Neural progenitor cell (in vitro differentiated cells): ENCODE measurements around the gene FARP1. TPM values are rescaled to one million over a fixed set of nuclear protein-coding genes. Genes with fewer than 3 reads are reported as not detected.
A peak's percentile ranks its signal among the peaks of the same experiment; 100 is the strongest.

Experiments
- DNase-seq: peaks from one replicate; pipeline ENCODE4 v3.0.0-alpha.2; 2016; ENCODE audit warnings: low spot score
- H2AFZ ChIP-seq: fragments of 200-600 bp; sonication (generic); replicated peaks from 2 replicates; pipeline ENCODE4 v1.6.1; 2016; ENCODE audit warnings: antibody characterized with exemption
- H3F3A ChIP-seq: fragments of 200-600 bp; sonication (generic); 2 replicates; pipeline ENCODE4 v1.6.1; 2016; ENCODE audit warnings: antibody characterized with exemption, low read depth
- H3K27ac ChIP-seq: fragments of 200-600 bp; sonication (generic); 2 replicates; pipeline ENCODE4 v1.5.1; 2016; ENCODE audit warnings: mild to moderate bottlenecking
- H3K27me3 ChIP-seq: fragments of 200-600 bp; sonication (generic); 2 replicates; pipeline ENCODE4 v1.6.1; 2016; ENCODE audit warnings: mild to moderate bottlenecking, moderate library complexity
- H3K36me3 ChIP-seq: fragments of 200-600 bp; sonication (generic); 2 replicates; pipeline ENCODE4 v1.5.1; 2016
- H3K4me1 ChIP-seq: fragments of 200-600 bp; sonication (generic); 2 replicates; pipeline ENCODE4 v1.6.1; 2016; ENCODE audit warnings: mixed run types
- H3K4me2 ChIP-seq: fragments of 200-600 bp; sonication (generic); 2 replicates; pipeline ENCODE4 v1.6.1; 2016
- H3K4me3 ChIP-seq: fragments of 200-600 bp; sonication (generic); 2 replicates; pipeline ENCODE4 v1.5.1; 2016
- H3K79me2 ChIP-seq: fragments of 200-600 bp; sonication (generic); 2 replicates; pipeline ENCODE4 v1.6.1; 2016; ENCODE audit warnings: low read depth
- H3K9ac ChIP-seq: fragments of 200-600 bp; sonication (generic); 2 replicates; pipeline ENCODE4 v1.6.1; 2016
- H3K9me3 ChIP-seq: fragments of 200-600 bp; sonication (generic); 2 replicates; pipeline ENCODE4 v1.5.1; 2016; ENCODE audit warnings: low read depth
- H4K20me1 ChIP-seq: fragments of 200-600 bp; sonication (generic); 2 replicates; pipeline ENCODE4 v1.6.1; 2016; ENCODE audit warnings: low read depth
- H3K27ac Mint-ChIP-seq: 3 replicates; pipeline ENCODE4 v1.8.0; 2021; ENCODE audit warnings: mixed read lengths
- H3K27me3 Mint-ChIP-seq: 2 replicates; pipeline ENCODE4 v1.8.0; 2022; ENCODE audit warnings: low read depth, mild to moderate bottlenecking, inconsistent platforms, moderate library complexity, mixed read lengths; ENCODE audit not compliant: insufficient read depth
- H3K36me3 Mint-ChIP-seq: 3 replicates; pipeline ENCODE4 v1.8.0; 2021; ENCODE audit warnings: mixed read lengths
- H3K4me1 Mint-ChIP-seq: 3 replicates; pipeline ENCODE4 v1.8.0; 2021; ENCODE audit warnings: mixed read lengths
- H3K4me3 Mint-ChIP-seq: 3 replicates; pipeline ENCODE4 v1.8.0; 2021; ENCODE audit warnings: mild to moderate bottlenecking, moderate library complexity, mixed read lengths
- H3K9me3 Mint-ChIP-seq: 3 replicates; pipeline ENCODE4 v1.8.0; 2020; ENCODE audit warnings: mixed read lengths
- EZH2 ChIP-seq: fragments of 200-600 bp; sonication (generic); IDR thresholded peaks from 2 replicates; pipeline ENCODE4 v1.6.1; 2017; ENCODE audit warnings: antibody characterized with exemption, mild to moderate bottlenecking, moderate library complexity
- EZH2phosphoT487 ChIP-seq: fragments of 200-600 bp; sonication (generic); IDR thresholded peaks from 2 replicates; pipeline ENCODE4 v1.6.1; 2017; ENCODE audit warnings: antibody characterized with exemption
- total RNA-seq: library from RNA; depleted of rRNA; stranded (reverse); fragments of >200 nt; gene quantifications from 2 replicates; pipeline ENCODE4 v1.2.3, GENCODE V29; 2015; ENCODE audit warnings: low replicate concordance
- TF ChIP-seq, protein P1 (sequence below): fragments of 200-600 bp; sonication (generic); IDR thresholded peaks from 2 replicates; pipeline ENCODE4 v1.5.1; 2017; ENCODE audit warnings: antibody characterized with exemption, mild to moderate bottlenecking

FARP1 gene
- total RNA-seq, 1 donor from 2014 or later = 78.0 TPM

DNA sequence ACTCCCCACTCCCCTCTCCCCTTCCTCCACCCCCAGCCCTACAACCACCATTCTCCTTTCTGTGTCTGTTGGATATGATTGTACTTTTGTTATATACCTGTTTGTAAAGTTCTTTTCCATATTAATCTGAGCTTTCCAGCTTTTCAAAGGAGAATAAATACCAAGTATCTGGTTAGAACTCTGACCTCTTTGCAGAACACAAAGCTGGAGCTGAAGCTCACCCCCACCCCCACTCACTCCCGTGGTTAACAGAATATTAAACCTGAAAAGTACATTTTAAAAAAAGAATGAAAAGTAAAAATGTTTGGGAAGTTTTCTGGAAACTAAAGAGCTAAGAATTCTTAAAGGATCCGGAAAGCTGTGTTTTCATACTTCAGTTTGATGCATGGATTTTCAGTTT lies 189.3 kb downstream of the FARP1 start:
- Histone ChIP-seq H3K4me2 (peak overlapping the region; percentile 35), H2AFZ (no peak overlapping the region), H3K9ac (no peak overlapping the region), H3K4me3 (no peak overlapping the region), H3K9me3 (no peaks in the 10 kb centered on the region), H3K27ac (no peak overlapping the region), H3F3A (peaks cover 26% of the 10 kb centered on the region), H3K4me1 (peaks cover 55% of the 10 kb centered on the region), H3K27me3 (no peaks in the 10 kb centered on the region), H3K36me3 (no peaks in the 10 kb centered on the region), H4K20me1 (peaks cover 4% of the 10 kb centered on the region), H3K79me2 (peaks cover 58% of the 10 kb centered on the region)
- H3K27ac Mint-ChIP-seq = peak overlapping the region; percentile 48
- no peak overlapping the region for H3K4me3 Mint-ChIP-seq
- H3K36me3 Mint-ChIP-seq = peaks cover 14% of the 10 kb centered on the region
- H3K27me3 Mint-ChIP-seq = no peaks in the 10 kb centered on the region
- H3K9me3 Mint-ChIP-seq = peaks cover 6% of the 10 kb centered on the region
- TF ChIP-seq, protein P1, sequence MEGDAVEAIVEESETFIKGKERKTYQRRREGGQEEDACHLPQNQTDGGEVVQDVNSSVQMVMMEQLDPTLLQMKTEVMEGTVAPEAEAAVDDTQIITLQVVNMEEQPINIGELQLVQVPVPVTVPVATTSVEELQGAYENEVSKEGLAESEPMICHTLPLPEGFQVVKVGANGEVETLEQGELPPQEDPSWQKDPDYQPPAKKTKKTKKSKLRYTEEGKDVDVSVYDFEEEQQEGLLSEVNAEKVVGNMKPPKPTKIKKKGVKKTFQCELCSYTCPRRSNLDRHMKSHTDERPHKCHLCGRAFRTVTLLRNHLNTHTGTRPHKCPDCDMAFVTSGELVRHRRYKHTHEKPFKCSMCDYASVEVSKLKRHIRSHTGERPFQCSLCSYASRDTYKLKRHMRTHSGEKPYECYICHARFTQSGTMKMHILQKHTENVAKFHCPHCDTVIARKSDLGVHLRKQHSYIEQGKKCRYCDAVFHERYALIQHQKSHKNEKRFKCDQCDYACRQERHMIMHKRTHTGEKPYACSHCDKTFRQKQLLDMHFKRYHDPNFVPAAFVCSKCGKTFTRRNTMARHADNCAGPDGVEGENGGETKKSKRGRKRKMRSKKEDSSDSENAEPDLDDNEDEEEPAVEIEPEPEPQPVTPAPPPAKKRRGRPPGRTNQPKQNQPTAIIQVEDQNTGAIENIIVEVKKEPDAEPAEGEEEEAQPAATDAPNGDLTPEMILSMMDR = no peak
- TF ChIP-seq EZH2phosphoT487 = no peak
- no peak for TF ChIP-seq EZH2
- peaks cover 44% of the 10 kb centered on the region for H3K4me1 Mint-ChIP-seq
- no peak for DNase-seq

DNA sequence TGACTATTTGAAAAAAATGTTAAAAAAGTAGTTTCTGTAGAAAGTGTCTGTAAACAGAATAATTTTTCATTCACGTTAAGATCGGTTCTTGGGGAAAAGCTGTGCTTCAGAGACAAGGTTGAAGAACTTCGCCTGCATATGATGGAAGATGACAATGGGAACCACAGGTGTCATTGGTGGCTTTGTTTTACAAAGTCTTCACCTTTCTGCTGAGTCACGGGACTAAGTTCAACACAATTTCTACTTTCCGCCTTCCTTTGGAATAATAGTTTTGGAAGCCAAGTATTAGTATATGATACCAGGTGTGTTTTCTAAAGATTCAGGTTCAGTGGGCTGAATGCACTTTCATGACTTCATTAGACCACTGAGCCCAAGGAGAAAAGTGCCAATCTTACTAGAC lies 189.8 kb downstream of the FARP1 start:
- H3K4me1 Mint-ChIP-seq = peaks cover 39% of the 10 kb centered on the region
- no peak for DNase-seq
- TF ChIP-seq EZH2phosphoT487 = no peak
- TF ChIP-seq, protein P1 = no peak
- TF ChIP-seq EZH2 = no peak
- H3K9ac ChIP-seq = no peak overlapping the region
- no peak overlapping the region for H3K27ac ChIP-seq
- no peaks in the 10 kb centered on the region for H3K36me3 ChIP-seq
- no peak overlapping the region for H3K4me3 Mint-ChIP-seq
- H3K4me1 ChIP-seq = peaks cover 50% of the 10 kb centered on the region
- H3K27me3 Mint-ChIP-seq = no peaks in the 10 kb centered on the region
- H3F3A ChIP-seq = peaks cover 22% of the 10 kb centered on the region
- no peak overlapping the region for H2AFZ ChIP-seq
- H3K9me3 ChIP-seq = no peaks in the 10 kb centered on the region
- H3K4me2 ChIP-seq = peak overlapping the region; percentile 35
- no peaks in the 10 kb centered on the region for H3K27me3 ChIP-seq
- peaks cover 6% of the 10 kb centered on the region for H3K9me3 Mint-ChIP-seq
- H3K36me3 Mint-ChIP-seq = peaks cover 14% of the 10 kb centered on the region
- no peak overlapping the region for H3K27ac Mint-ChIP-seq
- no peak overlapping the region for H3K4me3 ChIP-seq
- H3K79me2 ChIP-seq = peaks cover 59% of the 10 kb centered on the region
- peaks cover 2% of the 10 kb centered on the region for H4K20me1 ChIP-seq

DNA sequence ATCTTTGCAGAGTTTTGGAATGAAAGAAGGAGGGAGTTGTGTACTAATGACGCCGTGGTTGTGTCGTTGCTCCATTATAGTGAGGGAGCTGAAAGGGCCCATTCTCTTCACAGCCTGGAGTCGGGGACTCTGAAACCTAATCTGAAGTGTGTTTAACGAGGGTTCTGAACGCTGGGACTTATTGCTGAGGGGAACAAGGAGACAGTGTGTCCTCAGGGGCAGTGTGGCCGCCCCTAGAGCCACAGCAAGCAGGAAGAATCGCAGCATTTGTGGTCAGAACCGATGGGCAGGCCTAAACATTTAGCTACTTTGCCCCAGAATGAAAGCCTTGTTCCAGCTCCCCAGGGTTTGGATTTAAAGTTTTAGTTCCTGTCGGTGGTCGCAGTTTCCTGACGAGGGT lies 190.6 kb downstream of the FARP1 start:
- no peaks in the 10 kb centered on the region for H3K9me3 ChIP-seq

DNA sequence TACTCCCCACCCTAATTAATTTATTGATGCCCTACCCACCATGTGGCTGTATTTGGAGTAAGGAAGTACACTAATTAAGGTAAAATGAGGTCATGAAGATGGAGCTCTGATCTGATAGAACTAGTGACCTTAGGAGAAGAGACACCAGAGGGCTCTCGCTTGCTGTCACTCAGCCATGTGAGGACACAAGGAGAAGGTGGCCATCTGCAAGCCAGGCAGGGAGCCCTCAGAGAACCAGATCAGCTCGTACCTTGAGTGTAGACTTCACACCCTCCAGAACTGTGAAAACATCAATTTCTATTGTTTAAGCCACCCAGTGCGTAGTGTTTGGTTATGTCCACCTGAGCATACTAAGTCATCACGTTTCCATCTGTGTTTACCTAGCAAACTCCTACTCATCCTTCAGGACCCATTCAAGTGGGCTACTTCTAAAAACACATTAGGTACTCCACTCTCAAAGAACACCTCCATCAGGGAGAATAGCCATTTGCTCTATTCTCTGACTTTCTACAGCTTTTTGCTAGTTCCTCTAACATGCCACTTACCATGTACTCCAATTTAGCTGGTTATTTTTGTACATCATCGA lies 191.8 kb downstream of the FARP1 start:
- no peak for TF ChIP-seq EZH2
- TF ChIP-seq EZH2phosphoT487 = no peak
- TF ChIP-seq, protein P1 = no peak
- H3K27ac ChIP-seq = no peak overlapping the region
- no peaks in the 10 kb centered on the region for H3K27me3 ChIP-seq
- Mint-ChIP-seq H3K36me3 (peaks cover 14% of the 10 kb centered on the region), H3K27ac (no peak overlapping the region), H3K9me3 (peaks cover 6% of the 10 kb centered on the region), H3K4me1 (peaks cover 30% of the 10 kb centered on the region), H3K4me3 (no peak overlapping the region), H3K27me3 (no peaks in the 10 kb centered on the region)
- no peaks in the 10 kb centered on the region for H3K9me3 ChIP-seq
- DNase-seq = no peak
- no peak overlapping the region for H2AFZ ChIP-seq
- no peaks in the 10 kb centered on the region for H4K20me1 ChIP-seq
- H3K4me1 ChIP-seq = peaks cover 36% of the 10 kb centered on the region
- peaks cover 57% of the 10 kb centered on the region for H3K79me2 ChIP-seq
- H3K4me3 ChIP-seq = no peak overlapping the region
- peaks cover 1% of the 10 kb centered on the region for H3F3A ChIP-seq
- H3K36me3 ChIP-seq = no peaks in the 10 kb centered on the region
- H3K4me2 ChIP-seq = no peak overlapping the region
- H3K9ac ChIP-seq = no peak overlapping the region

More for the DNA sequence above, 190.6 kb downstream of the FARP1 start:
- TF ChIP-seq EZH2phosphoT487 (no peak), EZH2 (no peak)
- Histone ChIP-seq H3K79me2 (peaks cover 65% of the 10 kb centered on the region), H2AFZ (no peak overlapping the region), H3K36me3 (no peaks in the 10 kb centered on the region), H3K4me1 (peaks cover 44% of the 10 kb centered on the region), H3K9ac (no peak overlapping the region), H3K4me3 (no peak overlapping the region), H3F3A (peaks cover 14% of the 10 kb centered on the region), H3K4me2 (peak overlapping the region; percentile 3), H3K27ac (peak overlapping the region; percentile 4), H4K20me1 (no peaks in the 10 kb centered on the region), H3K27me3 (no peaks in the 10 kb centered on the region)
- Mint-ChIP-seq H3K4me3 (no peak overlapping the region), H3K27ac (no peak overlapping the region), H3K4me1 (peaks cover 37% of the 10 kb centered on the region), H3K9me3 (peaks cover 6% of the 10 kb centered on the region), H3K27me3 (no peaks in the 10 kb centered on the region), H3K36me3 (peaks cover 14% of the 10 kb centered on the region)
- DNase-seq = peak; percentile 45
